ENCODE measurements around the gene KCNJ12.
"Not testable (repeated sequence)": the region's sequence is repeated elsewhere in the genome, so short reads cannot be mapped to it uniquely, and the experiment has no call there.

DNA sequence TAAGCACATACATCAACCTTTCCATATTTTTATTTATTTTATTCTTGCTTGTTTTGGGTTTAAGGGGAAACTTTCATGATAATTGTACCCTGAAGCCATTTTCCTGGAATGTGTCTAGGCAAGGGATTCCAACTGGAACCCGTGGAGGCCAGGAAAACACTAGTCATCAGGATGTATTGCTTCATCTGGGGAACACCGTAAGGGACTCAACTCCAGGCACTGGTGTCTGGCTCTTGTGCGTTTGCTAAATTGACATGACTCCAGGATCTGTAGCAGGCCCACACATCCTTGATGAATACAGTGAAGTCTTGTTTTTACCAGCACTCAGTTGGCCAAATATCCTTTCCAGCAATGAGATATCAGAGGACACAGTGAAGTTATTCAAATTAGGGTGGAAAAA, 51.6 kb downstream of the KCNJ12 start:
- TF ChIP-seq, protein P1, sequence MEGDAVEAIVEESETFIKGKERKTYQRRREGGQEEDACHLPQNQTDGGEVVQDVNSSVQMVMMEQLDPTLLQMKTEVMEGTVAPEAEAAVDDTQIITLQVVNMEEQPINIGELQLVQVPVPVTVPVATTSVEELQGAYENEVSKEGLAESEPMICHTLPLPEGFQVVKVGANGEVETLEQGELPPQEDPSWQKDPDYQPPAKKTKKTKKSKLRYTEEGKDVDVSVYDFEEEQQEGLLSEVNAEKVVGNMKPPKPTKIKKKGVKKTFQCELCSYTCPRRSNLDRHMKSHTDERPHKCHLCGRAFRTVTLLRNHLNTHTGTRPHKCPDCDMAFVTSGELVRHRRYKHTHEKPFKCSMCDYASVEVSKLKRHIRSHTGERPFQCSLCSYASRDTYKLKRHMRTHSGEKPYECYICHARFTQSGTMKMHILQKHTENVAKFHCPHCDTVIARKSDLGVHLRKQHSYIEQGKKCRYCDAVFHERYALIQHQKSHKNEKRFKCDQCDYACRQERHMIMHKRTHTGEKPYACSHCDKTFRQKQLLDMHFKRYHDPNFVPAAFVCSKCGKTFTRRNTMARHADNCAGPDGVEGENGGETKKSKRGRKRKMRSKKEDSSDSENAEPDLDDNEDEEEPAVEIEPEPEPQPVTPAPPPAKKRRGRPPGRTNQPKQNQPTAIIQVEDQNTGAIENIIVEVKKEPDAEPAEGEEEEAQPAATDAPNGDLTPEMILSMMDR (conservative IDR thresholded peaks at IDR 0.05; ENCODE audit: low read depth in 2 of 2): not testable (repeated sequence)
- not testable (repeated sequence) for TF ChIP-seq ZNF331 (CRISPR knock-in tag; IDR thresholded peaks at IDR 0.05; ENCODE audit: low read depth); EZH2phosphoT487 (IDR thresholded peaks at IDR 0.05; ENCODE audit: unreplicated experiment); POLR2AphosphoS5 (IDR thresholded peaks at IDR 0.05; ENCODE audit: low read depth); CREB1 (CRISPR knock-in tag; IDR thresholded peaks at IDR 0.05; ENCODE audit: low read depth); EZH2 (IDR thresholded peaks at IDR 0.05; ENCODE audit: low read depth, unreplicated experiment)
- TF ChIP-seq, protein P2, sequence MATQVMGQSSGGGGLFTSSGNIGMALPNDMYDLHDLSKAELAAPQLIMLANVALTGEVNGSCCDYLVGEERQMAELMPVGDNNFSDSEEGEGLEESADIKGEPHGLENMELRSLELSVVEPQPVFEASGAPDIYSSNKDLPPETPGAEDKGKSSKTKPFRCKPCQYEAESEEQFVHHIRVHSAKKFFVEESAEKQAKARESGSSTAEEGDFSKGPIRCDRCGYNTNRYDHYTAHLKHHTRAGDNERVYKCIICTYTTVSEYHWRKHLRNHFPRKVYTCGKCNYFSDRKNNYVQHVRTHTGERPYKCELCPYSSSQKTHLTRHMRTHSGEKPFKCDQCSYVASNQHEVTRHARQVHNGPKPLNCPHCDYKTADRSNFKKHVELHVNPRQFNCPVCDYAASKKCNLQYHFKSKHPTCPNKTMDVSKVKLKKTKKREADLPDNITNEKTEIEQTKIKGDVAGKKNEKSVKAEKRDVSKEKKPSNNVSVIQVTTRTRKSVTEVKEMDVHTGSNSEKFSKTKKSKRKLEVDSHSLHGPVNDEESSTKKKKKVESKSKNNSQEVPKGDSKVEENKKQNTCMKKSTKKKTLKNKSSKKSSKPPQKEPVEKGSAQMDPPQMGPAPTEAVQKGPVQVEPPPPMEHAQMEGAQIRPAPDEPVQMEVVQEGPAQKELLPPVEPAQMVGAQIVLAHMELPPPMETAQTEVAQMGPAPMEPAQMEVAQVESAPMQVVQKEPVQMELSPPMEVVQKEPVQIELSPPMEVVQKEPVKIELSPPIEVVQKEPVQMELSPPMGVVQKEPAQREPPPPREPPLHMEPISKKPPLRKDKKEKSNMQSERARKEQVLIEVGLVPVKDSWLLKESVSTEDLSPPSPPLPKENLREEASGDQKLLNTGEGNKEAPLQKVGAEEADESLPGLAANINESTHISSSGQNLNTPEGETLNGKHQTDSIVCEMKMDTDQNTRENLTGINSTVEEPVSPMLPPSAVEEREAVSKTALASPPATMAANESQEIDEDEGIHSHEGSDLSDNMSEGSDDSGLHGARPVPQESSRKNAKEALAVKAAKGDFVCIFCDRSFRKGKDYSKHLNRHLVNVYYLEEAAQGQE (IDR thresholded peaks at IDR 0.05; ENCODE audit: unreplicated experiment): not testable (repeated sequence)

Data from GM23338 (cell line).